GM19438 (cell line): ENCODE data around the gene FRMD8.

ENCODE experiments used
- ATAC-seq: cut with Tn5 transposase; IDR thresholded peaks from one replicate; pipeline ENCODE4 v1.9.1; 2021; ENCODE audit warnings: low read depth; ENCODE audit not compliant: unreplicated experiment

Gene FRMD8

GRCh38 chr11:65375012-65375411, 11.4 kb upstream of the FRMD8 start:
- ATAC-seq, result no peak

GRCh38 chr11:65376138-65376713, 10.2 kb upstream of the FRMD8 start:
- ATAC-seq, result no peak

GRCh38 chr11:65377036-65377435, 9.4 kb upstream of the FRMD8 start:
- ATAC-seq, result no peak

- ATAC-seq, result no peak
Measured at GRCh38 chr11:65377777-65378176, 8.7 kb upstream of the FRMD8 start.

GRCh38 chr11:65378208-65378927, 8.1 kb upstream of the FRMD8 start:
- ATAC-seq, result no peak

GRCh38 chr11:65378928-65379638, 7.4 kb upstream of the FRMD8 start:
- no peak for ATAC-seq

- ATAC-seq, result no peak
Measured at GRCh38 chr11:65379698-65380459, 6.6 kb upstream of the FRMD8 start.

- no peak for ATAC-seq
Measured at GRCh38 chr11:65380460-65381119, 5.8 kb upstream of the FRMD8 start.

- no peak for ATAC-seq
Measured at GRCh38 chr11:65381716-65382032, 4.8 kb upstream of the FRMD8 start.

- peak; percentile 55 for ATAC-seq
Measured at GRCh38 chr11:65382033-65382803, 4.2 kb upstream of the FRMD8 start, which contains the start of gene SLC25A45. Gene SLC25A45, minus strand, starts transcription at chr11:65382646. Its CDS starts 695 bp downstream, at chr11:65381951.

- no peak for ATAC-seq
Measured at GRCh38 chr11:65382804-65383368, 3.6 kb upstream of the FRMD8 start.

- no peak for ATAC-seq
Measured at GRCh38 chr11:65383778-65384177, 2.7 kb upstream of the FRMD8 start.

- no peak for ATAC-seq
Measured at GRCh38 chr11:65384301-65384889, 2.0 kb upstream of the FRMD8 start.

GRCh38 chr11:65388731-65389130, 2.3 kb downstream of the FRMD8 start:
- ATAC-seq, result no peak

- no peak for ATAC-seq
Measured at GRCh38 chr11:65389294-65389980, 3.0 kb downstream of the FRMD8 start.

GRCh38 chr11:65390099-65390941, 3.9 kb downstream of the FRMD8 start:
- no peak for ATAC-seq

- ATAC-seq, result no peak
Measured at GRCh38 chr11:65390996-65391395, 4.6 kb downstream of the FRMD8 start.
